Lower leg skin (tissue), 4 donors: ENCODE measurements around the gene FAM53B. TPM values are rescaled to one million over a fixed set of nuclear protein-coding genes. Genes with fewer than 3 reads are reported as not detected.

Experiments used
- DNase-seq, 2 donors: peaks; one replicate each; pipeline ENCODE4 v3.0.0-alpha.2; 2019; ENCODE audit warnings: low spot score in 2 of 2
- H3K4me3 ChIP-seq: fragments of 200-600 bp; sonication (generic); 2 replicates; pipeline ENCODE4 v1.5.1; 2017; ENCODE audit warnings: mild to moderate bottlenecking, low read depth; ENCODE audit not compliant: poor library complexity, severe bottlenecking
- CTCF ChIP-seq, 3 donors: fragments of 450-650 bp; IDR thresholded peaks; one replicate each; pipeline ENCODE4 v1.5.1; 2016; ENCODE audit warnings: antibody characterized with exemption in 3 of 3, mild to moderate bottlenecking in 3 of 3, moderate library complexity in 2 of 3
- POLR2A ChIP-seq, 2 donors: fragments of 450-650 bp; IDR thresholded peaks; one replicate each; pipeline ENCODE4 v1.6.1; 2016 to 2017; ENCODE audit warnings: antibody characterized with exemption in 2 of 2, mild to moderate bottlenecking in 1 of 2, moderate library complexity in 1 of 2
- WGBS, 2 donors: methylation state at CpG; one replicate each; pipeline ENCODE4 v1.1.5; 2018; 5-methylcytosine and 5-hydroxymethylcytosine counted together
- intact Hi-C: fragments of 100-400 bp; cut with DNase I; formaldehyde crosslinking; loops from one replicate; pipeline ENCODE4 v1.15.0; 2023; ENCODE audit warnings: low total_unique reads
- total RNA-seq, 4 donors: library from RNA; depleted of rRNA; stranded (reverse); fragments of >200 nt; gene quantifications; one replicate each; pipeline ENCODE4 v1.1.0, GENCODE V29; 2016

FAM53B gene
- total RNA-seq, 4 donors from 2014 or later: 41.5 to 69.1 (median 58.2) TPM

GRCh38 chr10:124647421-124648130 is 96.6 kb downstream of the FAM53B start:
- intact Hi-C loops: no loop called here
- TF ChIP-seq CTCF (IDR thresholded peaks at IDR 0.05): no peak
- no peak for TF ChIP-seq POLR2A (IDR thresholded peaks at IDR 0.05)
- H3K4me3 ChIP-seq: no peak overlapping the region
- peak; percentile 73 to 95 for DNase-seq
- whole genome bisulfite sequencing, 2 donors: 48 to 61% methylated on average over 8 to 9 of the region's 9 CpGs

- no peak overlapping the region for H3K4me3 ChIP-seq
- TF ChIP-seq CTCF (IDR thresholded peaks at IDR 0.05): no peak
- TF ChIP-seq POLR2A (IDR thresholded peaks at IDR 0.05): no peak
- intact Hi-C loops: no loop called here
- DNase-seq: peak in 1 of 2 donors; percentile 94
- 69 to 73% methylated on average over 19 of the region's 19 CpGs for WGBS, 2 donors
Observed at GRCh38 chr10:124646483-124647352, 97.5 kb downstream of the FAM53B start.

- TF ChIP-seq POLR2A (IDR thresholded peaks at IDR 0.05) (no peak), CTCF (IDR thresholded peaks at IDR 0.05) (no peak)
- intact Hi-C loops: no loop called here
- H3K4me3 ChIP-seq: no peak overlapping the region
- DNase-seq: no peak
- 88 to 92% methylated on average over 13 of the region's 13 CpGs for WGBS, 2 donors
Observed at GRCh38 chr10:124645467-124646095, 98.6 kb downstream of the FAM53B start.

GRCh38 chr10:124644771-124645415 is 99.3 kb downstream of the FAM53B start:
- no peak for DNase-seq
- intact Hi-C loops: no loop called here
- H3K4me3 ChIP-seq: no peak overlapping the region
- TF ChIP-seq CTCF (IDR thresholded peaks at IDR 0.05) (no peak), POLR2A (IDR thresholded peaks at IDR 0.05) (no peak)
- 94 to 95% methylated on average over 9 to 10 of the region's 10 CpGs for WGBS, 2 donors

- 84 to 100% methylated on average over 3 to 4 of the region's 4 CpGs for WGBS, 2 donors
- intact Hi-C loops: no loop called here
- no peak for DNase-seq
- TF ChIP-seq CTCF (IDR thresholded peaks at IDR 0.05): no peak
- H3K4me3 ChIP-seq: no peak overlapping the region
Observed at GRCh38 chr10:124644236-124644635, 99.9 kb downstream of the FAM53B start.
